Activated naive CD8-positive, alpha-beta T cell treated with anti-CD3 and anti-CD28 coated beads, Interleukin-2, amount 50 U/mL, for 24 hours (primary cell): ENCODE data around the gene SELENBP1.

ENCODE experiments used
- ATAC-seq: fragments of 150-1000 bp; cut with Tn5 transposase; one replicate; pipeline ENCODE4 v1.10.0; 2021
- DNase-seq: peaks from one replicate; pipeline ENCODE4 v3.0.0; 2021
- H3K27ac Mint-ChIP-seq: one replicate; pipeline ENCODE4 v1.8.0; 2021; ENCODE audit warnings: mild to moderate bottlenecking, mixed read lengths
- H3K27me3 Mint-ChIP-seq: one replicate; pipeline ENCODE4 v1.8.0; 2021; ENCODE audit warnings: mixed read lengths
- H3K36me3 Mint-ChIP-seq: one replicate; pipeline ENCODE4 v1.8.0; 2021; ENCODE audit warnings: low read depth, mixed read lengths
- H3K4me1 Mint-ChIP-seq: one replicate; pipeline ENCODE4 v1.8.0; 2021; ENCODE audit warnings: mixed read lengths
- H3K4me3 Mint-ChIP-seq: one replicate; pipeline ENCODE4 v1.8.0; 2021; ENCODE audit warnings: mild to moderate bottlenecking, moderate library complexity, mixed read lengths
- H3K9me3 Mint-ChIP-seq: one replicate; pipeline ENCODE4 v1.8.0; 2021; ENCODE audit warnings: mixed read lengths

SELENBP1 gene

DNA sequence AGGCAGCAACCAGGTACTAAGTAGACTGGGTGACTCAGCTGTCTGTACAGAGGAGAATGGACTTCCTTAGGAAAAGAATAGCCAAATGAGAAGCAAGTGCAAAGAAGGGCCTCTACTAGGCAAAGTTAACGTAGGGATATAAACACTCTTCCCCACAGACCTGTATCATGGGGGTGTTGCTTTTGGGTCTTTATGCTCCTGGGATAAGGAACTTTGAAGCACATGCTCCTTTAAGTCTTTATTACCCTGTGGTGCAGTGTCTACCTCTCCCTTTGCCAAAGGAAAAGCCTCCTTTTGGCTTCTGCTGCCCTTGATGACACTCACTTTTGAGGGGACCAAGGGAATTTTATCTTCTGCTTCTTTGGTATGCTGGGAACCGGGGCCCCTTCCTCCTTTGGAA, 30.5 kb downstream of the SELENBP1 start:
- DNase-seq (no peak), ATAC-seq (no peak)
- Mint-ChIP-seq H3K36me3 (peaks cover 18% of the 10 kb centered on the region), H3K9me3 (no peaks in the 10 kb centered on the region), H3K27ac (no peak overlapping the region), H3K4me3 (no peak overlapping the region), H3K4me1 (peaks cover 38% of the 10 kb centered on the region), H3K27me3 (no peaks in the 10 kb centered on the region)

DNA sequence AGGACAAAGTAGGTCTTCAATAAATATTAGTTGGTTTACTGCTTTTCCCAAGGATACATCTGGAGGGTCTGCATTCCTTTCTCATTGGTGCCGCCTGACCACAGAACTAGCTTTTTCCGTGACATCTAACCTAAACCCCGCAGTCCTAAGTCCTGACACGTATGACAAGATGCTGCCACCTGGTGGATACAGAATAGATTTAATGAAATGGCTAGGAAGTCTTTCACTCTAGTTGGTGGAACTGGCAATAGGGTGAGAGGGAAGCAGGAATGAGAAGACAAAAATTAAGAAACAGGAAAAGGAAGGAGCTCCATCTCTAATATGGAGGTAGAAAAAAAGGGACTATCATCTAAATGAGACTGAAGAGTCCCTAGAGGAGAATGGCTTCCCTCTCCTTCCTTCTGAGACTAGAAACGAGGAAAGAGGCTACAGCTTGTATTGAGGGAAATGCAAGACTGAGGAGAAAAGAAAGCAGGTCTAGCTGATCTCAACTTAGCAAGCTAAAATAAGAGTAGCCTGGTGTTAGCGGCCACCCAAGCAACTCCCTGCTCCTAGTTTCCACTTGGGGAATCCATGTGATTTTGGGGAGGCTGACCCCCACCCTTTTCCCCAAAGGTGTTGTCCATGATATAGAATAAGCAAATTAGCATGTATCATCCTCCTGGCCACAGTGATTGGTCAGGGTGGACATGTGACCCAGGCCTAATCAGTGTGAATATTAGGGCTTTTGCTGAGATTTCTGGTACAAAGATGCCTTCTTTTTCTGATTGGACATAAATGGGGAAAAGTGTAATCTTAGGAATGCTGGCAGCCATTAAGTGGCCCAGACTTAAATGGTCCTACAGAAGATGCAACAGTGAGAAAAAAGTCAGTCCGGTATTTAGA, 31.4 kb downstream of the SELENBP1 start:
- H3K9me3 Mint-ChIP-seq = no peaks in the 10 kb centered on the region
- H3K4me3 Mint-ChIP-seq = no peak overlapping the region
- H3K4me1 Mint-ChIP-seq = peaks cover 30% of the 10 kb centered on the region
- ATAC-seq (peak; percentile 82), DNase-seq (peak; percentile 56)
- H3K27me3 Mint-ChIP-seq = no peaks in the 10 kb centered on the region
- peaks cover 13% of the 10 kb centered on the region for H3K36me3 Mint-ChIP-seq
- peak overlapping the region; percentile 56 for H3K27ac Mint-ChIP-seq

DNA sequence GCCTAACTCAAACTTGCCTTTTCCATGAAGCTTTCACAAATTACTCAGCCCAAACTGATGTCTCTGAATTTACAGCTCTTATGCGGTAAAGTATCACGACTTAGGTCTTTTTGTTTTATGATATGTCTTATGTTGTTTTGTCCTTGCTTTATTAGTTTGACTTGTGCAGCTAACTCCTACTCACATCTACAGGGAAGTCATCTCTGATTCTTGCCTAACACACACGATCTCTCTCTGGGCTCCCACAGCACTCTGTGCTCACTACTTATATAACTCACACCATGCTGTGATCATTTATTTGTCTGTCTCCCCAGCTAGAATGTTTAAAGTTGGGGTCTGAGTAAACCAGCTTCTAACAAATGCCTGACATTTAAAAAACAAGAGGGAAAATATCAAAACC, 35.9 kb downstream of the SELENBP1 start:
- Mint-ChIP-seq H3K36me3 (no peaks in the 10 kb centered on the region), H3K9me3 (no peaks in the 10 kb centered on the region), H3K4me3 (no peak overlapping the region), H3K4me1 (peaks cover 11% of the 10 kb centered on the region), H3K27me3 (no peaks in the 10 kb centered on the region), H3K27ac (peak overlapping the region; percentile 7)
- no peak for ATAC-seq
- DNase-seq = no peak

DNA sequence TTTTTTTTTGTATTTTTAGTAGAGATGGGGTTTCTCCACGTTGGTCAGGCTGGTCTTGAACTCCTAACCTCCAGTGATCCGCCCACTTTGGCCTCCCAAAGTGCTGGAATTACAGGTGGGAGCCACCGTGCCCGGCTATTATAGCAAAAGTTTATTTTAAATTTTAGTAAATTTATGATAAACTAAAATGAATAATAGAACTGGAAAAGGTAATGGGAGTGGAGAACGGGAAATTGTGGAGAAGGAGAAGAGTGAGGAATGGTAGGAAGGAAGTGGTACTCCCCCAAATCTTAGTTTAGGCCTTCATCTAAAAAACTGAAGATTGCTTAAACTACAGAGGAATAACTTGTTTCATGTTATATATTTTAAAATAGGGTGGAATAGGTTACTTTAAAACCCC, 37.7 kb downstream of the SELENBP1 start:
- Mint-ChIP-seq H3K4me3 (no peak overlapping the region), H3K27me3 (no peaks in the 10 kb centered on the region), H3K36me3 (no peaks in the 10 kb centered on the region), H3K27ac (no peak overlapping the region), H3K4me1 (peaks cover 4% of the 10 kb centered on the region), H3K9me3 (no peaks in the 10 kb centered on the region)
- DNase-seq (no peak), ATAC-seq (no peak)

DNA sequence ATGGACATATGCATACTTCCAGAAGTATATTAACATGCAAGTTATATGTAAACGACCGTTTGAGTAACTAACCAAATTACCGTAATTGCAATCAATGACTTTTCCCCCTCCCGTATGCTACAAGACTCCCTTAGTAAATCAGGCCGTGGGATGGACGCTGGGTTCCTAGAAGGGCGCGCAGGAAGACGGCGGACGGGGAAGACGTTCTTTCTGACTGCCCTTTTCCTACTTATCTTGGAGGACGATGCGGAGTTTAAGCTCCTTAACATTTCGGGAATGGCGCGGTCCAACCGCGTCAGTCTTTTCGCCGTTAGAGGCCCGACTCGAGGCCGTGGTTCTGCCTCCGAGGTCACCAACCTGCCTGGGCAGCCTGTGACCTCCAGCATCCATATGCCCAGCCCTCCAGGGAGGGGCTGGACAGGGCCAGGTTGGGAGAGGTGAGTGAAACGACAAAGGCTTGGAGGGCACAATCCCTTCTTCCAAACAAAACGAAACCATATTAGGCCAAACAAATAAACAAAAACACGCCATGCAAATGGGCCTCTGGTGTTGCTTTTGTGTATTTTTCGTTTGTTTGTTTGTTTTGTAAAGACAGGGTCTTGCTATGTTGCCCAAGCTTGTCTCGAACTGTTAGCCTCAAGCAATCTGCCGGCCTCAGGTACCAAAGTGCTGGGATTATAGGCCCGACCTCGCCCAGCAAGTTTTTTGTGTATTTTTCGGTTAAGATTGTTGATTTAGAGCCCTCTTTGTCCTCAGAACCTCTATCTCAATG, 44.4 kb downstream of the SELENBP1 start:
- H3K9me3 Mint-ChIP-seq = no peaks in the 10 kb centered on the region
- ATAC-seq (peak; percentile 13), DNase-seq (peak; percentile 12)
- H3K4me1 Mint-ChIP-seq = peaks cover 36% of the 10 kb centered on the region
- H3K4me3 Mint-ChIP-seq = peak overlapping the region; percentile 93
- no peaks in the 10 kb centered on the region for H3K27me3 Mint-ChIP-seq
- peaks cover 9% of the 10 kb centered on the region for H3K36me3 Mint-ChIP-seq
- H3K27ac Mint-ChIP-seq = peak overlapping the region; percentile 97

DNA sequence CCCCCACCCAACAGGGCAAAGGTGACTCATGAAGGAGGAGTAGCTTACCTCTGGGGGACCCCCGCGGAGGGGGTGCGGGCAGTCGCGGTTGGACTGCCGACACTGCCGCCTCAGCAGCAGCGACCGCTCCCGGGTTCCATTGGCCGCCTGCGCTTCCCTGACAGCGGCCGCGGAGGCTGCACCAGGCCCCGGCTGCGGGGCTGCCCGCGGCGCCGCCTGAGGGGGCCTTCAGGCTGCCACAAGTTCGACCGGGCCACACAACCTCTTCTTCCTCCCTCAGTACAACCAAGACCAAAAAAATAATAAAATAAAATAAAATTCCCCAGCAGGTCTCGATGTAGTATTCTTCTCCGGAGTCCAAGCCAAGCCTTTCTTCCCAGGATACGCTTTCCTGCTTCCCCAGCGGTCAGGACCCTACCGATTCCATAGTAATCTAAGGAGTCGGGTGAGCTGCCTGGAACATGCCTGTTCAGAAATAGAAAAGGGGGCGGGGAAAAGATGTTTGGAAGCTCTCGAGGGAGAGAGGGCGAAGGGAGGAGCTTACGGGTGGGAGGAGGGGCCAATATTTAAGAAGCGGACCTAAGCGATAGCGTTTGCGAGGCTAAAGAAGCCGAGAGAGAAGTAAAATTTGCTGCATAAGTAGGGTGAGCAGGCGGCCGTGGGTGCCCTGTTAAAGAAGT, 45.1 kb downstream of the SELENBP1 start, which contains the start of gene PI4KB:
PI4KB (minus strand) TSS at position 194 of the 680 bp plus-strand sequence. CDS start 10,935 bp downstream, outside the sequence.
- no peaks in the 10 kb centered on the region for H3K27me3 Mint-ChIP-seq
- peak within 1 kb of the TSS; percentile 97 for H3K27ac Mint-ChIP-seq
- peak; percentile 94 for ATAC-seq
- H3K36me3 Mint-ChIP-seq = peaks cover 10% of the 10 kb centered on the region
- no peaks in the 10 kb centered on the region for H3K9me3 Mint-ChIP-seq
- peak within 1 kb of the TSS; percentile 93 for H3K4me3 Mint-ChIP-seq
- DNase-seq = peak; percentile 86
- peaks cover 40% of the 10 kb centered on the region for H3K4me1 Mint-ChIP-seq

DNA sequence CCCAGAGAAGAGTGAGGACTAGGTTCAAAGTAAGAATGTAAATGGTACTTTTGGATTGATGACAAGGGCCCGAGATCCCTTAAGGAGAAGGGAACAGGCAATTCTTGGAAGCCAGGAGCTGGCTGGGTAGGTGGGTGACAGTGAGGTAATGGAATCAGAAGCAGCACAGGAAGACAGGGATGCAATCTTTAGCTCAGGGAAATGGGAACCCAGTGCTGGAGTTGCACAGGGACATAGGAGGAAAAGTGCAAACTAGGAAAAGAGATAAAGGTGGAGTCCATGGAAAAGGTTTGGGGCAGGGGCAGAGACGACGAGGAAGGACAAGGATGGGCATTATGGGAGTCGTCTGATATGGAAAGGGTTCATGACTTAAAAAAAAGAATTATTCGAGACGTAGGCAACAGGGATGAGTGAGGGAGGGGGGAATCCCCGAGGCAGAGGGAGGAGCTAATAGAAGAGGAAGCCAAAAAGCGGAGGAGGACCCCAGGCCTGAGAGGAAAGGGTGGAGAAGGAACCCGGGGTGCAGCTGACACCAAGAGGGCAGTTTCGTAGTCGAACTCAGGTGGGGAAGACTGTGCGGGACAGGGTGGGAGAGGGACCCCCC, 45.8 kb downstream of the SELENBP1 start:
- DNase-seq (peak; percentile 63), ATAC-seq (peak; percentile 75)
- Mint-ChIP-seq H3K9me3 (no peaks in the 10 kb centered on the region), H3K27me3 (no peaks in the 10 kb centered on the region), H3K4me3 (peak overlapping the region; percentile 93), H3K27ac (peak overlapping the region; percentile 97), H3K36me3 (peaks cover 15% of the 10 kb centered on the region), H3K4me1 (peaks cover 44% of the 10 kb centered on the region)

DNA sequence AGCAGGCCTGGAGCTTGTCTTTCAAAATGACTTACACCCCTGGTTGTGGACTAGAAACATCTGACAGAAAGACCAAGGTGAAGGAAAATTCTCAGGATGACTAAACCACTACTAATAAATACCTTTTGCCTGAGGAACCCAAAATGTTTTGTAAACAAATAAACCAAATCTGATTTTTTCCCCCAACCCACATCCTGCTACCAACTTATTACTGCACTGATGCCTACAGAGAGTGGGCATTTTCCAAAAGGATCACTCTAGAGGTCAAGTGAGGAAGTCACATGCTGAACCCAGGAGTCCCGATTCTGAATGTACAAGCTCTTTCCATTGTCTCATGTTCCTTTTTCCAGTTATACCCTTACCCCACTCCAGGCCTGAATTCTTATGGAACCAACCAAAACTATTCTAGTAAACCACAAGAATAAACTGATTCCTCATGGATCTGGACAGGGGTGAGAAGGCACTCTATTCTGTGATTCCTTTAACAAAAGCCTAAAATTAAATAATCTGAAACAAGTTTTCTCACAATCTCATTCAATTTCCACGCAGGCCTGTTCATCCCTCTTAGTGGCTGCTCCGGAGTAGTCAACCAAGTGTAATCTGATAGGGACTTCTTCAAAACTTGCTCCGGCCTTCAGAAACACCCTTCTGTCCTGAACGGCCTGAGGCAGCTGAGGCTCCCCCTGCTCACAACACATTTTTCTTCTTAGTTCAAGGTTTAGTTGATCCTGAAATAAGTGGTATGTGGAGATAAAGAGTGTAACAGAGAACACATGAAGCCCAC, 46.7 kb downstream of the SELENBP1 start:
- Mint-ChIP-seq H3K9me3 (no peaks in the 10 kb centered on the region), H3K36me3 (peaks cover 15% of the 10 kb centered on the region), H3K4me1 (peaks cover 47% of the 10 kb centered on the region), H3K27ac (peak overlapping the region; percentile 97), H3K4me3 (peak overlapping the region; percentile 93), H3K27me3 (no peaks in the 10 kb centered on the region)
- ATAC-seq = no peak
- DNase-seq = no peak

DNA sequence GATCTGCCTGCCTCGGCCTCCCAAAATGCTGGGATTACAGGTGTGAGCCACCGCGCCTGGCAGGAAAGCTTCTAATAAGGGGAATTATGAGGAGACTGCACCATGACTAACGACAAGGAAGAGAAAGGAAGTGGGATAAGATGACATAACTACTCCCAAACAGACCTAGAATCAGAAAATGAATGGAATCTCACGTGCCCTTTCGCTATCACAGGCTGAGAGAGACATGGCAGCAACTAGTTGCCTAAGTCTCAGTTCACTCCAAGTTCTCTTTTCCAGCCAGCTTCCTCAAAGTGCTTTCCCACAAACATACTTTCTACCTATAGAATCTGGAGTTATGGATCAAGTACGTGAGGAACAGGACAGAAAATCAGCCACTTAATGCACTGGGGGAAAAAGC, 47.3 kb downstream of the SELENBP1 start:
- H3K4me1 Mint-ChIP-seq = peaks cover 49% of the 10 kb centered on the region
- no peak for ATAC-seq
- H3K36me3 Mint-ChIP-seq = peaks cover 18% of the 10 kb centered on the region
- H3K9me3 Mint-ChIP-seq = no peaks in the 10 kb centered on the region
- H3K27me3 Mint-ChIP-seq = no peaks in the 10 kb centered on the region
- H3K4me3 Mint-ChIP-seq = peak overlapping the region; percentile 93
- H3K27ac Mint-ChIP-seq = peak overlapping the region; percentile 97
- no peak for DNase-seq

DNA sequence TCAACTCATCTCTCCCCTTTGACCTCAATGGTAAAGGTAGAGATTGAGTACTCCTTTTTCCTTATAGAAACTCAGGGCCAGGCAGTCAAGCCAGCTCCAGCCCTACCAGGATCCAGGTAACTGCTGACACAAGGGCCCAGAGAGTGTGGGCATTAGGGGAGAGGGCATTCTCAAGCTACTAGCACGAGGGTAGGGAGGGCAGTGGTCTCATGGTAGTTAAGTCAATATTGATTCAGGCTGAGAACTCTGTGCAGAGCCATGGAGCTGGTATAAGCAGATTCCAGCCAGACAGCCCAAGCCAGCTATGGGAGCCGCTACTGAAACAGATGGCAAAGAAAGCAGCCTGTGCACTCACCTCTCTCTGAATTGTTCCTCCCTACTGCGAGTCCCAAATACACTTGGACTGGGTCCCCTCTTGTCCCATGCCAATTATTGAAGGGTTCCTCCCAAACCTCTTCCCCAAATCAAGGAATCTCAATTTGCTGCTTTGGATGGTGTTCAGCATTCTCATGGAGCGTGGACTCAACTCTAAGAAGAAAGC, 48.0 kb downstream of the SELENBP1 start:
- H3K4me3 Mint-ChIP-seq = no peak overlapping the region
- DNase-seq (no peak), ATAC-seq (no peak)
- H3K9me3 Mint-ChIP-seq = no peaks in the 10 kb centered on the region
- peaks cover 49% of the 10 kb centered on the region for H3K4me1 Mint-ChIP-seq
- H3K27ac Mint-ChIP-seq = no peak overlapping the region
- H3K36me3 Mint-ChIP-seq = peaks cover 20% of the 10 kb centered on the region
- H3K27me3 Mint-ChIP-seq = no peaks in the 10 kb centered on the region

DNA sequence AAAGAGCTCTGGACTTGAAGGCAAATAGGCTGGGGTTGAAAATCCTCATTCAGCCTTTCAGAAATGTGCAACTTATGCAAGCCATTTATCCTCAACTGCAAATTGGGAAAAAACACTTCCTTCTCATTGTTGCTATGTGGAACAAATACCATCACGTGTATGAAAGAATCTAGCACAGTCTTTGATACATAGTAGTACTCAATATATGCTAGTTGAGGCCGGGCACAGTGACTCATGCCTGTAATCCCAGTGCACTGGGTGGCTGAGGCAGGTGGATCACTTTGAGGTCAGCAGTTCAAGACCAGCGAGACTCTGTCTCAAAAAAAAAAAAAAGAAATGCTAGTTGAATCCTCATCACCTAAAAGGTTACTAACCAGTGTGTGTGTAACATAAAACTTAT, 53.5 kb downstream of the SELENBP1 start:
- Mint-ChIP-seq H3K4me1 (peaks cover 16% of the 10 kb centered on the region), H3K9me3 (no peaks in the 10 kb centered on the region), H3K4me3 (no peak overlapping the region), H3K27me3 (no peaks in the 10 kb centered on the region), H3K36me3 (peaks cover 40% of the 10 kb centered on the region), H3K27ac (peak overlapping the region; percentile 54)
- DNase-seq (no peak), ATAC-seq (no peak)

DNA sequence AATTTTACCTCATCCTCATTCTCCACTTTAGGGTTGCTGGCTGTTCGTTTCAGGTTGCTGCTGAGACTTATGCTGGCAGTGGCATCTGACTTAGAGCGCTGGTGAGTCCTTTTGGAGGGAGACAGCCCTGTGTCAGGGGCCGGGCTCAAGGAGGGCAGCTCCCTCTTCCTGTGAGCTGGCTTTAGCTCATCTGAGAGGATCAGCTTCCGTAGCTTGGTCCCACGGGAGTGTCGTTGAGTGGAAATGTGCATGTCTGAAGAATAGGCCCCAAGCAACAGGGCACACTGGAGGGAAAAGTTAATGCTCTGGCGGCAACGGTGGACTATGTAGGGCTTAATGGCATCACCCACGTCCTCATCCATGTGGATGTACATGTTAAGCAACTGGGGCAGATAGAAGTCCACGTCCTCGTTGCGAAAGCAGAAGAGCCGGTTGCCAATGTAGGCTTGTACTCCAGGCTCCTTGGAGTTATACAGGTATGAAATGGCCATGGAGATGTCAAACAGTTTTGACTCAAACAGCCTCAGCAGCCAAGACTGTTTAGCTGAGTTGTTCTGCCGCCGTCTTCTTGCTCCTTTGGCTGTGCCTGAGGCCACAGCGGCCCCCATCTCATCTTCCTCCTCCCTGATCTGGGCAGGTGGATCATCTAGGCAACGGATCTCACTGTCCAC, 56.8 kb downstream of the SELENBP1 start:
- H3K9me3 Mint-ChIP-seq = no peaks in the 10 kb centered on the region
- no peak overlapping the region for H3K4me3 Mint-ChIP-seq
- H3K36me3 Mint-ChIP-seq = peaks cover 38% of the 10 kb centered on the region
- DNase-seq (no peak), ATAC-seq (no peak)
- no peak overlapping the region for H3K27ac Mint-ChIP-seq
- peaks cover 33% of the 10 kb centered on the region for H3K4me1 Mint-ChIP-seq
- no peaks in the 10 kb centered on the region for H3K27me3 Mint-ChIP-seq
